Panc1 (cell line): ENCODE results near the gene EGFLAM. TPM values are rescaled to one million over a fixed set of nuclear protein-coding genes. Genes with fewer than 3 reads are reported as not detected.

Experiments used
- ATAC-seq: fragments of 200-7000 bp; cut with Tn5 transposase; 2 replicates; pipeline ENCODE4 v1.9.1; 2020; ENCODE audit warnings: mild to moderate bottlenecking, moderate library complexity
- BruUV-seq: library from RNA; stranded (reverse); fragments of 400-500 nt; replicated peaks from 2 replicates; lab custom pipeline; 2021; lab: Mats Ljungman, UMichigan
- CTCF ChIA-PET: fragments of 300-600 bp; sonication (Branson Sonifier 250); formaldehyde crosslinking; loops from one replicate; lab custom pipeline; 2022; ENCODE audit warnings: antibody characterized with exemption; lab: Charles Lee
- POLR2A ChIA-PET: fragments of 300-600 bp; sonication (Branson Sonifier 250); formaldehyde crosslinking; loops from one replicate; lab custom pipeline; 2022; ENCODE audit warnings: antibody characterized with exemption; lab: Charles Lee
- DNase-seq: peaks from one replicate; pipeline ENCODE4 v3.0.0-alpha.2; 2010; ENCODE audit warnings: low read depth, low spot score
- H3K27ac ChIP-seq: 2 replicates; pipeline ENCODE4 v1.5.1; 2011; ENCODE audit warnings: mild to moderate bottlenecking, low read length, inconsistent platforms
- H3K27me3 ChIP-seq: fragments of 200-500 bp; sonication (Bioruptor generic); 2 replicates; pipeline ENCODE4 v1.6.0; 2014; ENCODE audit warnings: low read length, inconsistent platforms; ENCODE audit not compliant: control insufficient read depth, insufficient read depth
- H3K36me3 ChIP-seq: fragments of 200-500 bp; sonication (Bioruptor generic); 2 replicates; pipeline ENCODE4 v1.5.1; 2014; ENCODE audit warnings: inconsistent platforms, mild to moderate bottlenecking, low read length, moderate library complexity; ENCODE audit not compliant: control insufficient read depth, insufficient read depth
- H3K4me1 ChIP-seq: 2 replicates; pipeline ENCODE4 v1.5.1; 2011; ENCODE audit warnings: inconsistent platforms, mild to moderate bottlenecking, low read length, moderate library complexity; ENCODE audit not compliant: control insufficient read depth, insufficient read depth
- H3K4me3 ChIP-seq, 2 experiments: 2 replicates each; pipeline ENCODE4 v1.5.1; 2011 to 2012; ENCODE audit warnings: low read depth in 2 of 2, low read length in 2 of 2, mild to moderate bottlenecking in 2 of 2, inconsistent platforms in 1 of 2, moderate library complexity in 1 of 2
- H3K9me3 ChIP-seq: fragments of 200-500 bp; sonication (Bioruptor generic); 2 replicates; pipeline ENCODE4 v1.5.1; 2014; ENCODE audit warnings: low read depth, mild to moderate bottlenecking, inconsistent platforms, low read length, moderate library complexity; ENCODE audit not compliant: control insufficient read depth, insufficient read depth
- CTCF ChIP-seq: fragments of 450-650 bp; IDR thresholded peaks from 2 replicates; pipeline ENCODE4 v1.5.1; 2017; ENCODE audit warnings: mild to moderate bottlenecking
- POLR2AphosphoS5 ChIP-seq: IDR thresholded peaks from 2 replicates; pipeline ENCODE4 v1.6.1; 2012; ENCODE audit warnings: mild to moderate bottlenecking, low read depth, low read length, moderate library complexity
- SIN3A ChIP-seq: IDR thresholded peaks from 2 replicates; pipeline ENCODE4 v1.6.1; 2012; ENCODE audit warnings: low read depth, mild to moderate bottlenecking, low read length, moderate library complexity, borderline replicate concordance; ENCODE audit not compliant: insufficient read depth
- TCF7L2 ChIP-seq: IDR thresholded peaks from 2 replicates; pipeline ENCODE4 v1.6.1; 2011; ENCODE audit warnings: mild to moderate bottlenecking, low read depth, low read length, inconsistent platforms
- in situ Hi-C: cut with HindIII; loops from 2 replicates; pipeline ENCODE4 v1.10.0; 2016; ENCODE audit warnings: low sequenced_read_pairs, low pct_unique_long_range_greater_than_20kb
- intact Hi-C: fragments of 100-400 bp; cut with micrococcal nuclease; formaldehyde crosslinking; loops from one replicate; pipeline ENCODE4 v1.10.0; 2022; ENCODE audit not compliant: unreplicated experiment
- total RNA-seq: library from RNA; stranded (reverse); gene quantifications from one replicate; pipeline ENCODE4 v1.2.1, GENCODE V29; 2021; ENCODE audit not compliant: unreplicated experiment
- TF ChIP-seq, protein P1 (sequence below), 2 experiments: IDR thresholded peaks; 2 replicates each; pipeline ENCODE4 v1.6.1; 2011 to 2012; ENCODE audit warnings: low read depth in 2 of 2, control low read depth in 1 of 2, low read length in 1 of 2, mild to moderate bottlenecking in 1 of 2, moderate library complexity in 1 of 2; ENCODE audit not compliant: insufficient read depth in 1 of 2

The EGFLAM gene
- total RNA-seq, 1 experiment from 2014 or later = 14.8 TPM

DNA sequence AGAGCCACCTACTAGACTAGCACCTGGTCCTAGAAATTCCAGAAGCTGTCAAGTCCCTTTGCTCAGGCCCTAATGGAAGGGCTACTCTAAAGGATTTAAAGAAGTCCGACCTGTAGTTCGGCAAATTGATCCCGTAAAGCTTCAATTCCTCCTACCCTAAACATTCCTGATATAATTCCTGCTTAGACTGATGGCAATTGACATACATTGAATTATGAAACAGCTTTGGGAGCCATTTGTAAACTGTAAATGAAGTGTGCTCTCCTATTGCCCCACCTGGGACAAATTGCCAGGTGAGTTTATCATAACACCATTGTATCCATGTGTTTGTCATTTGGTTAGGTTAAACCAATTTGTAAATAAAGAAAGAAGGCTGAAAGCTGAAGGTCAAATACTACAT, 104.4 kb downstream of the EGFLAM start:
- no peak overlapping the region for H3K4me3 ChIP-seq
- in situ Hi-C loops = no loop called here
- ATAC-seq (no peak), DNase-seq (no peak)
- no TSS peak for BruUV-seq
- ChIA-PET CTCF (no interaction called here), POLR2A (no interaction called here)
- H3K4me1 ChIP-seq = no peaks in the 10 kb centered on the region
- no peak for TF ChIP-seq CTCF
- H3K27ac ChIP-seq = no peak overlapping the region
- no peaks in the 10 kb centered on the region for H3K36me3 ChIP-seq
- intact Hi-C loops = no loop called here
- no peaks in the 10 kb centered on the region for H3K9me3 ChIP-seq
- peaks cover 18% of the 10 kb centered on the region for H3K27me3 ChIP-seq

- Histone ChIP-seq H3K27ac (no peak overlapping the region), H3K27me3 (peaks cover 15% of the 10 kb centered on the region), H3K4me1 (no peaks in the 10 kb centered on the region), H3K9me3 (no peaks in the 10 kb centered on the region), H3K4me3 (no peak overlapping the region), H3K36me3 (no peaks in the 10 kb centered on the region)
- POLR2A ChIA-PET = interaction anchor here (0.5 kb wide), 1 partner anchor 41 kb away, joined by 3 read pairs; no protein-coding TSS in a partner anchor
- CTCF ChIA-PET = no interaction called here
- DNase-seq = no peak
- BruUV-seq = no TSS peak
- no peak for ATAC-seq
- TF ChIP-seq, protein P1, sequence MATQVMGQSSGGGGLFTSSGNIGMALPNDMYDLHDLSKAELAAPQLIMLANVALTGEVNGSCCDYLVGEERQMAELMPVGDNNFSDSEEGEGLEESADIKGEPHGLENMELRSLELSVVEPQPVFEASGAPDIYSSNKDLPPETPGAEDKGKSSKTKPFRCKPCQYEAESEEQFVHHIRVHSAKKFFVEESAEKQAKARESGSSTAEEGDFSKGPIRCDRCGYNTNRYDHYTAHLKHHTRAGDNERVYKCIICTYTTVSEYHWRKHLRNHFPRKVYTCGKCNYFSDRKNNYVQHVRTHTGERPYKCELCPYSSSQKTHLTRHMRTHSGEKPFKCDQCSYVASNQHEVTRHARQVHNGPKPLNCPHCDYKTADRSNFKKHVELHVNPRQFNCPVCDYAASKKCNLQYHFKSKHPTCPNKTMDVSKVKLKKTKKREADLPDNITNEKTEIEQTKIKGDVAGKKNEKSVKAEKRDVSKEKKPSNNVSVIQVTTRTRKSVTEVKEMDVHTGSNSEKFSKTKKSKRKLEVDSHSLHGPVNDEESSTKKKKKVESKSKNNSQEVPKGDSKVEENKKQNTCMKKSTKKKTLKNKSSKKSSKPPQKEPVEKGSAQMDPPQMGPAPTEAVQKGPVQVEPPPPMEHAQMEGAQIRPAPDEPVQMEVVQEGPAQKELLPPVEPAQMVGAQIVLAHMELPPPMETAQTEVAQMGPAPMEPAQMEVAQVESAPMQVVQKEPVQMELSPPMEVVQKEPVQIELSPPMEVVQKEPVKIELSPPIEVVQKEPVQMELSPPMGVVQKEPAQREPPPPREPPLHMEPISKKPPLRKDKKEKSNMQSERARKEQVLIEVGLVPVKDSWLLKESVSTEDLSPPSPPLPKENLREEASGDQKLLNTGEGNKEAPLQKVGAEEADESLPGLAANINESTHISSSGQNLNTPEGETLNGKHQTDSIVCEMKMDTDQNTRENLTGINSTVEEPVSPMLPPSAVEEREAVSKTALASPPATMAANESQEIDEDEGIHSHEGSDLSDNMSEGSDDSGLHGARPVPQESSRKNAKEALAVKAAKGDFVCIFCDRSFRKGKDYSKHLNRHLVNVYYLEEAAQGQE (IDR thresholded peaks at IDR 0.05; ENCODE audit: insufficient read depth in 1 of 2, low read depth in 2 of 2, low read length in 1 of 2) = no peak
- TF ChIP-seq SIN3A (no peak), POLR2AphosphoS5 (no peak), TCF7L2 (no peak), CTCF (no peak)
- in situ Hi-C loops (no loop called here), intact Hi-C loops (no loop called here)
Observed at GRCh38 chr5:38364825-38365224, 106.5 kb downstream of the EGFLAM start.

- no peaks in the 10 kb centered on the region for H3K4me1 ChIP-seq
- H3K4me3 ChIP-seq = no peak overlapping the region
- DNase-seq (no peak), ATAC-seq (no peak)
- ChIA-PET POLR2A (no interaction called here), CTCF (no interaction called here)
- no peak overlapping the region for H3K27ac ChIP-seq
- H3K36me3 ChIP-seq = no peaks in the 10 kb centered on the region
- in situ Hi-C loops (no loop called here), intact Hi-C loops (no loop called here)
- H3K27me3 ChIP-seq = peaks cover 11% of the 10 kb centered on the region
- no TSS peak for BruUV-seq
- H3K9me3 ChIP-seq = no peaks in the 10 kb centered on the region
- TF ChIP-seq TCF7L2 = no peak
- no peak for TF ChIP-seq CTCF
- TF ChIP-seq SIN3A = no peak
- TF ChIP-seq, protein P1 (IDR thresholded peaks at IDR 0.05; ENCODE audit: insufficient read depth in 1 of 2, low read depth in 2 of 2, low read length in 1 of 2) = no peak
- TF ChIP-seq POLR2AphosphoS5 = no peak
Observed at GRCh38 chr5:38367410-38367809, 109.1 kb downstream of the EGFLAM start.
